ENCODE data around the gene TMPRSS3. TPM values are rescaled to one million over a fixed set of nuclear protein-coding genes. Genes with fewer than 3 reads are reported as not detected.

TMPRSS3 gene
- total RNA-seq, 1 donor from 2014 or later: 14.4 TPM

DNA sequence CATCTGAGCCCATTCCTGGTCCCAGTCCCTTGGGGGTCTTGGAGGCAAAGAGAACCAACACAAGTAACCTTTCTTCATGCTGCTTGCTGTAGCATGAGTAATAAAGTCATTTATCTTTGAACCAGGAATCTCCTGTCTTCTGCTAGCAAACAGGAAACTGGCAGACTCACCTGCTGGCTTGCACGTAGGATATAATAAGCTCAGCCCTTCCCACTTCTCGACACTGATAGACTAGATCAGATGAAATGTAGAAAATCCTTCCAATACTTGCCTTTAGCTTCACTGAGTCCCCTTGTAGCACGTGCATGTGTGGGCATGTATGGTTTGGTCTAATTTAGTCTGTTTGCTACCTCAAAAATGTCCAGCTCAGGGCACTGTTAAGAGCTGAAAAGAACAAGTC is 38.5 kb downstream of the TMPRSS3 start:
- H3K4me3 Mint-ChIP-seq (ENCODE audit: low read depth): no peak overlapping the region
- no peak for DNase-seq (ENCODE audit: low spot score, unreplicated experiment)
- H3K36me3 Mint-ChIP-seq (ENCODE audit: insufficient read depth): no peaks in the 10 kb centered on the region
- TF ChIP-seq, protein P1, sequence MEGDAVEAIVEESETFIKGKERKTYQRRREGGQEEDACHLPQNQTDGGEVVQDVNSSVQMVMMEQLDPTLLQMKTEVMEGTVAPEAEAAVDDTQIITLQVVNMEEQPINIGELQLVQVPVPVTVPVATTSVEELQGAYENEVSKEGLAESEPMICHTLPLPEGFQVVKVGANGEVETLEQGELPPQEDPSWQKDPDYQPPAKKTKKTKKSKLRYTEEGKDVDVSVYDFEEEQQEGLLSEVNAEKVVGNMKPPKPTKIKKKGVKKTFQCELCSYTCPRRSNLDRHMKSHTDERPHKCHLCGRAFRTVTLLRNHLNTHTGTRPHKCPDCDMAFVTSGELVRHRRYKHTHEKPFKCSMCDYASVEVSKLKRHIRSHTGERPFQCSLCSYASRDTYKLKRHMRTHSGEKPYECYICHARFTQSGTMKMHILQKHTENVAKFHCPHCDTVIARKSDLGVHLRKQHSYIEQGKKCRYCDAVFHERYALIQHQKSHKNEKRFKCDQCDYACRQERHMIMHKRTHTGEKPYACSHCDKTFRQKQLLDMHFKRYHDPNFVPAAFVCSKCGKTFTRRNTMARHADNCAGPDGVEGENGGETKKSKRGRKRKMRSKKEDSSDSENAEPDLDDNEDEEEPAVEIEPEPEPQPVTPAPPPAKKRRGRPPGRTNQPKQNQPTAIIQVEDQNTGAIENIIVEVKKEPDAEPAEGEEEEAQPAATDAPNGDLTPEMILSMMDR (IDR thresholded peaks at IDR 0.05; ENCODE audit: unreplicated experiment): no peak
- peaks cover 8% of the 10 kb centered on the region for H3K4me1 Mint-ChIP-seq (ENCODE audit: low read depth)
- peaks cover 12% of the 10 kb centered on the region for H3K27me3 Mint-ChIP-seq
- H3K9me3 Mint-ChIP-seq (ENCODE audit: low read depth): peaks cover 15% of the 10 kb centered on the region
- no peak overlapping the region for H3K27ac Mint-ChIP-seq

DNA sequence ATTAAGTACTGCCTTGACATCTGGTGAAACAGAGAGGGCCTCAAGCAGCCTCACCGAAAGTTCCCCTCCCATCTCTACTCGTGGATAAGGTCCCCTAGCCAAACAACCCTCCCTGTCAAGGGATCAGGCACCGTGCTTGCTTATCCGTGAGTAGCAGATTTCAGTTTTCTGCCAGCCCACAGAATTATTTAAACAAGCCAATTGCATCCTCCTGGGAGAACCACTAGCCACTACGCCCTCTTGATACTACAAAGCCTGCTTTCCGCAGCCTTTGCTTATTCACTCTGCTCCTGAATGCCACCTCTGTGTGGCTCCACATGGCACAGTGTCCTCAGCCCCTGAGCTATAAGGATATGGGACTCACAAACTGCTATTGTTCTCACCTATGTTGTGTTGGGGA is 39.2 kb downstream of the TMPRSS3 start:
- no peak for DNase-seq (ENCODE audit: low spot score, unreplicated experiment)
- TF ChIP-seq, protein P1 (IDR thresholded peaks at IDR 0.05; ENCODE audit: unreplicated experiment): no peak
- Mint-ChIP-seq H3K4me3 (ENCODE audit: low read depth) (no peak overlapping the region), H3K4me1 (ENCODE audit: low read depth) (peaks cover 9% of the 10 kb centered on the region), H3K27ac (no peak overlapping the region), H3K36me3 (ENCODE audit: insufficient read depth) (no peaks in the 10 kb centered on the region), H3K9me3 (ENCODE audit: low read depth) (peaks cover 15% of the 10 kb centered on the region), H3K27me3 (peaks cover 9% of the 10 kb centered on the region)

DNA sequence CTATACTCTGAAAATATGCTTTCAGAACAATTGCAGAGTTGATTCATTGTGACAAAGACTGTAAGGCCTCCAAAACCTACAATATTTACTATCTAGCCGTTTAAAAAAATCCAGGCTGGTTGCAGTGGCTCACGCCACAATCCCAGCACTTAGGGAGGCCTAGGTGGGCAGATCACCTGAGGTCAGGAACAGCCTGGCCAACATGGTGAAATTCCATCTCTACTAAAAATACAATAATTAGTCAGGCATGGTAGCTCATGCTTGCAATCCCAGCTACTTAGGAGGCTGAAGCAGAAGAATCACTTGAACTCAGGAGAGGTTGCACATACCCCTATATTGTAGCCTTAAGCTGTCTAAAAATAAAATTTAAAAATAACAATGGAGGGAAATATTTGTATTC is 39.8 kb downstream of the TMPRSS3 start:
- Mint-ChIP-seq H3K36me3 (ENCODE audit: insufficient read depth) (no peaks in the 10 kb centered on the region), H3K4me3 (ENCODE audit: low read depth) (no peak overlapping the region), H3K27ac (no peak overlapping the region), H3K9me3 (ENCODE audit: low read depth) (peaks cover 15% of the 10 kb centered on the region), H3K27me3 (peaks cover 9% of the 10 kb centered on the region), H3K4me1 (ENCODE audit: low read depth) (peaks cover 12% of the 10 kb centered on the region)
- TF ChIP-seq, protein P1 (IDR thresholded peaks at IDR 0.05; ENCODE audit: unreplicated experiment): no peak
- no peak for DNase-seq (ENCODE audit: low spot score, unreplicated experiment)

DNA sequence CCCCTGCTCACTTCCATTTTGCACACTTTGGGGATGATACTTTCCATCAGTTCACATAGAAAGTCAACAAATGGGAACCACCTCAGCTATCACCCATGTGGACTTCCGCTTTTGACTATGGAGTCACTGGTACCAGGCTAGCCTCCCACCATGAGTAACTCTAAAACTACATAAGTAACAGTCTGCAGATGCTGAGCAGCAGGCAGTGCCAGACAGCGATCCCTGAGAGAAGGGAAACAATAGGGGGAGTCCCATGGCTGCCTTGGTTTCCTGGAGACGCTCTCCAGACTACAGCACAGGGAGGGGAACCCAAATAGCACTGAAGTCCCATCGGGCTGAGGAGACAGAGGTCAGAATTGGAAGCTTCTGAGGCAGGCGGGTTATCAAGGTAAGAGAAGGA is 42.2 kb downstream of the TMPRSS3 start:
- TF ChIP-seq, protein P1 (IDR thresholded peaks at IDR 0.05; ENCODE audit: unreplicated experiment): no peak
- no peak overlapping the region for H3K27ac Mint-ChIP-seq
- no peak for DNase-seq (ENCODE audit: low spot score, unreplicated experiment)
- peaks cover 17% of the 10 kb centered on the region for H3K4me1 Mint-ChIP-seq (ENCODE audit: low read depth)
- H3K9me3 Mint-ChIP-seq (ENCODE audit: low read depth): peaks cover 15% of the 10 kb centered on the region
- no peaks in the 10 kb centered on the region for H3K36me3 Mint-ChIP-seq (ENCODE audit: insufficient read depth)
- peaks cover 9% of the 10 kb centered on the region for H3K27me3 Mint-ChIP-seq
- H3K4me3 Mint-ChIP-seq (ENCODE audit: low read depth): no peak overlapping the region

DNA sequence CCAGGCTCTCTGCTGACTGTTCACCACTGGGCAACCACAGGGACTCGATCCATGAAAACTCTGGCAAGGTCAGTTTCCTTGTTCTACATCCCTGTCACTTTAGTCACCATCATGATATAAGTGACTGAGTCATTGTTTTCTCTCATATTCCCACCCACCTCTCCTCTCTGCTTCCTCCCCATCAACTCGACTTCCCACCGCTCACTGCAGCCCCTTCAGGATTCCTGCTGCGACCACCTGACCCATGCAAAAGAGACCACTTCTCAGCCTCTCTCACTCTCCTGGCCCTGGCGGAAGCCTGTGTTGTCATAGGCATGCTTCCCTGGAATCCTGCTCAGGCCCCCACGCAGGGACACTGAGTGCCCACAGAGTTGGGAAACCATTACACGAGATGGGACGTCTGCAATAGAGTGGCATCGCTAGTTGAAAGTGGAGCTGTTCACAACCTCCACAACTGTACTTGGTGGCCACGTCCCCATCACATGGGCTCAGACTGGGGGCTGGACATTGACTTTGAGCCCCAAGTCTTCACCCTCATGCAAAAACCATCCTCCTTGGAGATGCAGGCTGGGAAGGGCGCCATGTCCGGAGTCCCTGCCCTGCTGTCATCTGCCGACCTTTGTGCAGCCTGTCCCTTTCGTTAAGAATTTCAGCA is 43.3 kb downstream of the TMPRSS3 start:
- DNase-seq (ENCODE audit: low spot score, unreplicated experiment): no peak
- no peaks in the 10 kb centered on the region for H3K36me3 Mint-ChIP-seq (ENCODE audit: insufficient read depth)
- H3K9me3 Mint-ChIP-seq (ENCODE audit: low read depth): peaks cover 15% of the 10 kb centered on the region

More for the DNA sequence above, 43.3 kb downstream of the TMPRSS3 start:
- Mint-ChIP-seq H3K27ac (no peak overlapping the region), H3K27me3 (peaks cover 9% of the 10 kb centered on the region), H3K4me1 (ENCODE audit: low read depth) (peaks cover 14% of the 10 kb centered on the region), H3K4me3 (ENCODE audit: low read depth) (no peak overlapping the region)
- TF ChIP-seq, protein P1 (IDR thresholded peaks at IDR 0.05; ENCODE audit: unreplicated experiment): no peak
